Neutrophil (primary cell): ENCODE results near the gene FAM156A.
"Not testable (repeated sequence)": the region's sequence is repeated elsewhere in the genome, so short reads cannot be mapped to it uniquely, and the experiment has no call there.

ENCODE experiments used
- H3K27ac ChIP-seq: fragments of 200-600 bp; sonication (generic); 2 replicates; pipeline ENCODE4 v1.5.1; 2016; ENCODE audit warnings: mild to moderate bottlenecking, moderate library complexity
- H3K27me3 ChIP-seq: fragments of 200-600 bp; sonication (generic); 2 replicates; pipeline ENCODE4 v1.6.0; 2016; ENCODE audit warnings: mild to moderate bottlenecking
- H3K36me3 ChIP-seq: fragments of 200-600 bp; sonication (generic); 2 replicates; pipeline ENCODE4 v1.5.1; 2017
- H3K4me1 ChIP-seq, 2 experiments: fragments of 200-600 bp in 1 of 2; sonication (generic) in 1 of 2; 1 replicate in 1 of 2; 2 replicates in 1 of 2; pipeline versions ENCODE4 v1.5.1 to v1.6.1; 2013 to 2016; ENCODE audit warnings: low read depth in 1 of 2, low read length in 1 of 2, mild to moderate bottlenecking in 1 of 2, moderate library complexity in 1 of 2; ENCODE audit not compliant: control insufficient read depth in 1 of 2, insufficient read depth in 1 of 2
- H3K4me3 ChIP-seq, 2 experiments: fragments of 200-600 bp in 1 of 2; sonication (generic) in 1 of 2; 1 replicate in 1 of 2; 2 replicates in 1 of 2; pipeline ENCODE4 v1.5.1; 2013 to 2016; ENCODE audit warnings: low read depth in 1 of 2, low read length in 1 of 2, mild to moderate bottlenecking in 1 of 2, moderate library complexity in 1 of 2
- H3K9me3 ChIP-seq: fragments of 200-600 bp; sonication (generic); 2 replicates; pipeline ENCODE4 v1.5.1; 2016
- TF ChIP-seq, protein P1 (sequence below): fragments of 200-600 bp; sonication (generic); IDR thresholded peaks from 2 replicates; pipeline ENCODE4 v1.5.1; 2016; ENCODE audit warnings: antibody characterized with exemption

The FAM156A gene

DNA sequence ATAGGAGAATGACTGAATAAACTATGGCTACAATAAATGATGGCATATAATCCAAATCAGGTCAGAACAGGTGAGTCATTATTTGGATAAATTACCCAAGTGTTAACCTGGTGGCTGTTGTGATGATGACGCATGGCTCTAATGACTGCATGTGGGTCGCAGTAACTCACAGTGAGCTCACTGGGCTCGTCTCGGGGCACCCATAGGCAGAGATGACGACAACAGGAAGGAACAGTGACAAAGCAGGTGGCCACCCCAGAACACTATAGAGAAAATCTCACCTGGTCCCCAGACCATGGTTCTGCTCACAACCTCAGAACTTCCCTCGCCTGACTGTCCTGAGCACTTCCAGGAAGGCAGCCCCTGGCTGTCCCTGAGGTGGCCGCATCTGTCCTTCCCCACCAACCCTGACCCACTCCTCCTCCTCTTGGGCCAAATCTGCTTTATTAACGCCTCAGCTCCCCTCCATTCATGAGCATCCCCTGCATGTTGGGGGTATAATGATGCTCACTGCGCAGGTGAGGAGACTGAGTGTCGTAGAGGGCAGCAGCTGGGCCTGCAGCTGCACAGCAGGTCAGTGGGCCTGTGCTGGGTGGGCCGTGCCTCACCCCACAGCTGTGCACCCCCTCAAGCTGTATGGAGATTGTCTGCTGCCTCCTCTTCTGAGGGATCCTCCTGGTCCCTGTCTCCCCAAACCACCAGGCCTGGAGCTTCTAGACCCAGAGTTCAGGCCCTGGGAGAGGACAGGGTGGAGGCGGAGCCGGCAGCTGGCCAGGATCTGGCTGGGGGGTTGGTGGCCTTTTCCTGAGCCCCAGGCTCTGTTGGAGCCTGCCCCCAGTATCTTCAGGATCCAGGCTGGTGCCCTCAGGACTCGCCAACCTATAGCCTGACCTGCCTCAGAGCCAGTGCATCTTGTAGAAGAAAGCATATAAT, 30.9 kb upstream of the FAM156A start:
- Histone ChIP-seq H3K4me3 (no peak overlapping the region), H3K27ac (no peak overlapping the region), H3K4me1 (peaks cover 0 to under 1% of the 10 kb centered on the region in 2 experiments), H3K9me3 (no peaks in the 10 kb centered on the region), H3K27me3 (no peaks in the 10 kb centered on the region), H3K36me3 (no peaks in the 10 kb centered on the region)
- TF ChIP-seq, protein P1, sequence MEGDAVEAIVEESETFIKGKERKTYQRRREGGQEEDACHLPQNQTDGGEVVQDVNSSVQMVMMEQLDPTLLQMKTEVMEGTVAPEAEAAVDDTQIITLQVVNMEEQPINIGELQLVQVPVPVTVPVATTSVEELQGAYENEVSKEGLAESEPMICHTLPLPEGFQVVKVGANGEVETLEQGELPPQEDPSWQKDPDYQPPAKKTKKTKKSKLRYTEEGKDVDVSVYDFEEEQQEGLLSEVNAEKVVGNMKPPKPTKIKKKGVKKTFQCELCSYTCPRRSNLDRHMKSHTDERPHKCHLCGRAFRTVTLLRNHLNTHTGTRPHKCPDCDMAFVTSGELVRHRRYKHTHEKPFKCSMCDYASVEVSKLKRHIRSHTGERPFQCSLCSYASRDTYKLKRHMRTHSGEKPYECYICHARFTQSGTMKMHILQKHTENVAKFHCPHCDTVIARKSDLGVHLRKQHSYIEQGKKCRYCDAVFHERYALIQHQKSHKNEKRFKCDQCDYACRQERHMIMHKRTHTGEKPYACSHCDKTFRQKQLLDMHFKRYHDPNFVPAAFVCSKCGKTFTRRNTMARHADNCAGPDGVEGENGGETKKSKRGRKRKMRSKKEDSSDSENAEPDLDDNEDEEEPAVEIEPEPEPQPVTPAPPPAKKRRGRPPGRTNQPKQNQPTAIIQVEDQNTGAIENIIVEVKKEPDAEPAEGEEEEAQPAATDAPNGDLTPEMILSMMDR: no peak

DNA sequence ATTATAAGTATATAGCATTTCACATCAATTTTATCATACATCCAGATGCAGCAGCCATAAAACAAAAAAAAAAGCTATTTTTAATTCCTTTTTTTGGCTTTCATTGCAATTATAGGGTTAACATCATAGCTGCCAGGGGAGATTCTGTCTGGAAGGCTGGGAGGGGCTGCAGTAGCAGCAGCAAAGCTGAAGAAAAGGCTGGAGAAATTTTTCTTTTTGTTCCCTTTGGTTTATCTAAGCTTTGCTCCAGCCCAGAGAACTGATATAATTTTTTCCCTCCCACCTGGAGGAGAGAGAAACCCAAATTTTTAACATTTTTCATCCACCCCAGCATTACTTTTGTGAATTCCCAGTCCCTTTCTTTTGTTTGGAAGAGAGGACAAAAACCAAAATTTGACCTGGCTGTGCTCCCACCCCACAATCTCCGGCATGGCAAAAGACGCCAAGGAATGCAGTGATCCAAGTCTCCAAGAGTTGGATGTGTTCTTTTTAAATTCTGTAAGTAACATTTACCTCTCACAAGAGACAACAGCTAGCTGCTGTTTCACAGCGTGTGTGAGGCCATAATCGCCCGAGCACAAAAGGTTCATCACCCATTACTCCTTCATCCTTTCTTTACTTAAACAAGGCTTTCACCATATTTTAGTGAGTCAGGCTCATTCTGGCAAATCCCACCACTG, 25.1 kb upstream of the FAM156A start:
- TF ChIP-seq, protein P1: no peak
- no peaks in the 10 kb centered on the region for H3K36me3 ChIP-seq
- H3K27me3 ChIP-seq: no peaks in the 10 kb centered on the region
- no peaks in the 10 kb centered on the region for H3K4me1 ChIP-seq
- no peaks in the 10 kb centered on the region for H3K9me3 ChIP-seq
- no peak overlapping the region for H3K27ac ChIP-seq
- H3K4me3 ChIP-seq: no peak overlapping the region

DNA sequence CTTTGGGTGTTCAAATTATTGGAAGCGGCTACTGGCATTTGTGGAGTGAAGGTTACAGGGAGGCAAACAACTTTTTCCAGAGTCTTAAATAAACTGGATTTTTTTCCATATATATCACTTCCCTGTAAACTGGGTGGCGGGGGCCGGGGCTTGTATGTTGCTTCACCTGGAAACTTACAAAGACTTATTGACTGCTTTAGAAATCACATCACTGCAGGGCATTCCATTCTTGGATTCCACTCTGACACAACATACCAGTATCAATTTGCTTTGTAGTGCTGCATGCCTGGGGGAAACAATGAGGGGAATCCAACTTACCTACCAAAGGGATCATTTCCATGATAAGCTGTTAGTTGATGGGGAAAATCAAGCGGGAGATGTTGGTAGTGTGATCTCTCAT, 21.7 kb upstream of the FAM156A start:
- Histone ChIP-seq H3K27me3 (no peaks in the 10 kb centered on the region), H3K36me3 (no peaks in the 10 kb centered on the region), H3K4me3 (no peak overlapping the region), H3K9me3 (no peaks in the 10 kb centered on the region), H3K4me1 (no peaks in the 10 kb centered on the region), H3K27ac (no peak overlapping the region)
- TF ChIP-seq, protein P1: no peak

DNA sequence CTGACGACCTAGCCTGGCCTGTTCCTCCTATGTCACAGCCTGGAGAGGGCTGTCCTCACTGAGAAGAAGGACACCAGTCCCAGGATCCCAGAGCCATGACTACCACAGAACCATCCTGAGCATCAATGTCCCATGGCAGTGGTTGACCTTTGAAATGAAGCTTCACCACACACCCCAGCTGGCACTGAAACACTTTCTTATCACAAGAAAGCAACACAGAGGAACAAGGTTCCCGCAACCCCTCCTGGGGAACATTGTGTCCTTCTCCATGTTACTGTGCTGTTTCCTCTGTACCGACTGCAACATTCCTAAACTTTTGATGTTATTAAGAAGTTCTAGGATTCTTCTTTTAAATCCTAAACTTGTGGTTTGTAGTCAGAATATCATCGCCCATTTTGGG, 21.2 kb upstream of the FAM156A start:
- Histone ChIP-seq H3K27ac (no peak overlapping the region), H3K4me1 (no peaks in the 10 kb centered on the region), H3K27me3 (no peaks in the 10 kb centered on the region), H3K4me3 (no peak overlapping the region), H3K9me3 (no peaks in the 10 kb centered on the region), H3K36me3 (no peaks in the 10 kb centered on the region)
- TF ChIP-seq, protein P1: no peak

DNA sequence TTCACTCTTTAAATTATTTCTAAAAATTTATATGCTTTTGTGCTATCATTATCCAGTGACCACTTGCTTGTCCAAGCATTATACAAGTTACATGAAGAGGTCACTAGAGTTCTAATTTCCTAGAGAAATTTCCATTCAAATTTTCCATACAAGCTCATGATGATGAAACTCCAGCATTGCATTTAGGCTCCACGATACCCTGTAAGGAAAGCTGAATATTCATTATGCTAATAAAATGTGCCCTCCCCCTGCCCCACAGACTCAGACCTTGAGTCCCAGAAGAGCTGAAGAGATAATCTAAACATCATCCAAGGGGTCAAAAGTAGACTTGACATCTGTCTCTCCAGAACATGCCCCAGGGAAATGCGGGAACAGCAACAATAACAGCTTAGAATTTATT, 19.6 kb upstream of the FAM156A start:
- H3K27ac ChIP-seq: no peak overlapping the region
- no peak overlapping the region for H3K4me3 ChIP-seq
- TF ChIP-seq, protein P1: no peak
- H3K36me3 ChIP-seq: no peaks in the 10 kb centered on the region
- H3K27me3 ChIP-seq: no peaks in the 10 kb centered on the region
- H3K9me3 ChIP-seq: no peaks in the 10 kb centered on the region
- no peaks in the 10 kb centered on the region for H3K4me1 ChIP-seq

DNA sequence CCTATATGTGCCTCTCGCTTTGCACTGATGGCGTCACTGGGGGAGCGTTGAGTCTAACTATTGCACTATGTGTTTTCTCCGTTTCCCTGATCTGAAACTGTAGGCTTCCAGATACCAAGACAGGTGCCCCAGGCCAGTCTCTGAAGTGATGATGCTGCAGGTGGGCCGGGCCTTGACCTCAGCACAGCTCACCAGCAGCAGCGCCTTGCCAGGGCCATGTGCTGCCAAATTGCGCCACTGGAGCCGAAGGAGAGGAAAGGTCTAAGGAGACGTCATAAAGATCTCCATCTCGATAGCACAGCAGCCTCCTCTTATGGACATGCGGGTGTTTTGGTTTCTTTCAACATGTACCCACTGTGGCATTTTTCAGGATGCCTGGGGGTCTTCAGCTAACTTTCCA, 17.3 kb upstream of the FAM156A start:
- not testable (repeated sequence) for H3K4me3 ChIP-seq, H3K36me3 ChIP-seq, H3K9me3 ChIP-seq, H3K27me3 ChIP-seq, H3K27ac ChIP-seq, H3K4me1 ChIP-seq

DNA sequence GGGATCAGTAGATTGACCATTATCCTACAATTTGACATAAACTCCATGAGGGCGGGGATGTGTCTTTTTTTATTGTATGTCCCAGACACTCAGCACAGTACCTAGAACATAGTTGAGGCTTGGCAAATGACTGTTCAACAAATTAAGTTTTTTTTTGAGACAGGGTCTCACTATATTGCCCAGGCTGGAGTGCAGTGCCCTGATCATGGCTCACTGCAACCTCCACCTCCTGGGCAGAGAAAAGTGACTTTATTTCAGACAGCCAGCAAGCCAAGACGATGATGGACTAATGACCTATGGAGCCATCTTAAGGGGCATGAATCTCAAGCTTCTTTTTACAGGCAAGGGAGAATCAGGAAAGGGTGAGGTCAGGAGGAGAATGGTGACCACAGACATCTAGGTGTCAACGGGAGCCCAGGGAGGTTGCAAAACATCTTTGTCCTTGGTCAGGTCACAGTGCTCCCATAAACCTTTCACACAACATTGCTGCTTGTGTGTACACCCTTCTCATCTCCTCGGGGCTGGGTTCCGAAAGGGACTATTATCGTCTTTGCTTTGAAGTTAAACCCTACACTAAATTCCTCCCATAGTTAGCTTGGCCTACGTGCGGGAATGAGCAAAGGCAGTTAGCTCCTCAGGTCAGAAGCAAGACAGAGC, 16.1 kb upstream of the FAM156A start:
- not testable (repeated sequence) for H3K27ac ChIP-seq, H3K9me3 ChIP-seq, H3K4me3 ChIP-seq, H3K27me3 ChIP-seq, H3K36me3 ChIP-seq, H3K4me1 ChIP-seq

DNA sequence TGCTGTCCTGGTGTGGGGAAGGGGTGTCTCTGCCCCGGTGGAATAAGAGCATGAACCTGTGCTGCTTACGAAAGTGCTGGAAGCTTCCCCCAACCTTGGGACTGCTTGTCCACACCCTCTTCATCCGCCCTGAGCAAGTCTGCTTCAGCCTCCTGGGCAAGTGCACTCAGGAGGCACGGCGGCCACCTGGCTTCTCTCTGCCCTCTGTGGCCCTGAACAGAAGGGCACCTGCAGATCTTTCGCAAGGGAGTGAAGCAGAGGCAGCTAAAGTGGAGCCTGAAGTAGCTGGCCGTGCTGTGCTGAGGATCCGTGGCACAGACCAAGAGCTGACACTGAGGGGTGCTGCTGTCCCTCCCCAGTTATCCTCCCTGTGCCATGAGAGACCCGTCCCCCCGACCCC, 9.6 kb upstream of the FAM156A start:
- H3K27me3 ChIP-seq, H3K9me3 ChIP-seq, H3K4me1 ChIP-seq, H3K27ac ChIP-seq, H3K4me3 ChIP-seq, H3K36me3 ChIP-seq: not testable (repeated sequence)
